K562 (cell line): ENCODE results near the gene RNF113A. TPM values are rescaled to one million over a fixed set of nuclear protein-coding genes. Genes with fewer than 3 reads are reported as not detected.

Source experiments
- ATF7 ChIP-seq: fragments of 450-650 bp; IDR thresholded peaks from 2 replicates; pipeline ENCODE4 v1.7.1; 2014; ENCODE audit warnings: mild to moderate bottlenecking, moderate library complexity
- CREM ChIP-seq: IDR thresholded peaks from 2 replicates; pipeline ENCODE4 v1.6.1; 2014; ENCODE audit warnings: antibody characterized with exemption, low read depth
- FOXP1 ChIP-seq: sonication (generic); formaldehyde crosslinking; IDR thresholded peaks from 2 replicates; pipeline ENCODE4 v1.8.0; 2022; ENCODE audit warnings: mild to moderate bottlenecking, missing genetic modification reagents
- HOXB6 ChIP-seq: fragments of 250-450 bp; sonication (Bioruptor Pico); IDR thresholded peaks from 2 replicates; pipeline ENCODE4 v1.5.1; 2022; ENCODE audit warnings: mild to moderate bottlenecking, borderline replicate concordance
- KDM5B ChIP-seq: fragments of 200-600 bp; sonication (generic); IDR thresholded peaks from 2 replicates; pipeline ENCODE4 v1.6.1; 2012; ENCODE audit warnings: low read depth, mild to moderate bottlenecking, moderate library complexity, low read length, control low read depth, inconsistent platforms; ENCODE audit not compliant: insufficient replicate concordance
- KLF16 ChIP-seq: IDR thresholded peaks from 2 replicates; pipeline ENCODE4 v1.6.1; 2016; ENCODE audit warnings: antibody characterized with exemption
- MAFF ChIP-seq: IDR thresholded peaks from 2 replicates; pipeline ENCODE4 v1.6.1; 2012; ENCODE audit warnings: low read length, improper control_type of control experiment
- MAZ ChIP-seq, 2 experiments: fragments of 450-650 bp in 1 of 2; sonication (generic) in 1 of 2; formaldehyde crosslinking; IDR thresholded peaks in 1 of 2; conservative IDR thresholded peaks in 1 of 2; 2 replicates each; pipeline versions ENCODE4 v1.4.0 to v1.5.0; 2020; ENCODE audit warnings: mild to moderate bottlenecking in 1 of 2, missing genetic modification reagents in 1 of 2
- NKRF ChIP-seq: fragments of 450-650 bp; IDR thresholded peaks from 2 replicates; pipeline ENCODE4 v1.6.1; 2016; ENCODE audit warnings: borderline replicate concordance
- PHF20 ChIP-seq: fragments of 450-650 bp; IDR thresholded peaks from 2 replicates; pipeline ENCODE4 v1.6.1; 2018; ENCODE audit not compliant: partially characterized antibody
- SIN3A ChIP-seq, 2 experiments: fragments of 150-350 bp in 1 of 2; IDR thresholded peaks; 2 replicates each; pipeline ENCODE4 v1.6.1; 2011 to 2016; ENCODE audit warnings: borderline replicate concordance in 2 of 2, low read depth in 2 of 2, low read length in 2 of 2, mild to moderate bottlenecking in 2 of 2, moderate library complexity in 2 of 2; ENCODE audit not compliant: control insufficient read depth in 1 of 2
- SIRT6 ChIP-seq: IDR thresholded peaks from one replicate; pipeline ENCODE4 v1.6.1; 2012; ENCODE audit warnings: low read depth, mild to moderate bottlenecking, control low read depth, inconsistent platforms, low read length, moderate library complexity
- SUPT5H ChIP-seq: fragments of 450-650 bp; IDR thresholded peaks from 2 replicates; pipeline ENCODE4 v1.6.1; 2016
- YY1 ChIP-seq, 3 experiments: IDR thresholded peaks; 2 replicates each; pipeline ENCODE4 v1.6.1; 2011; ENCODE audit warnings: low read length in 2 of 3, mild to moderate bottlenecking in 2 of 3, moderate library complexity in 2 of 3, borderline replicate concordance in 1 of 3, control low read depth in 1 of 3, low read depth in 1 of 3; ENCODE audit not compliant: insufficient read depth in 3 of 3, insufficient replicate concordance in 2 of 3, control insufficient read depth in 1 of 3, insufficient read length in 1 of 3; ENCODE audit errors: extremely low read depth in 1 of 3
- ZNF318 ChIP-seq, 2 experiments: fragments of 450-650 bp; IDR thresholded peaks; 2 replicates each; pipeline ENCODE4 v1.6.1; 2016; ENCODE audit warnings: mild to moderate bottlenecking in 2 of 2, borderline replicate concordance in 1 of 2, low read depth in 1 of 2, moderate library complexity in 1 of 2
- polyA plus RNA-seq, 8 experiments: library from polyadenylated mRNA; depleted of rRNA in 4 of 8; stranded (reverse) in 5 of 8; unstranded in 3 of 8; fragments of >200 nt; fragmentation: Nextera tagmentation in 2 of 8; fragmentation: Illumina TruSeq in 1 of 8; extraction: Ambion mirVana in 2 of 8; extraction: Trizol in 1 of 8; gene quantifications; 2 replicates each; pipeline versions ENCODE4 v1.2.1 to v1.2.3, GENCODE V29; 2011 to 2014; ENCODE audit warnings: inconsistent platforms in 1 of 8, missing spikeins in 1 of 8
- total RNA-seq, 7 experiments: library from RNA; depleted of rRNA in 6 of 7; stranded (reverse); fragments of >200 nt in 6 of 7; fragmentation: Illumina TruSeq in 2 of 7; extraction: Trizol in 2 of 7; gene quantifications; 2 replicates each; pipeline versions ENCODE4 v1.2.1 to v1.2.3, GENCODE V29; 2011 to 2021; ENCODE audit warnings: low replicate concordance in 1 of 7

RNF113A gene
- total and polyA plus RNA-seq, 9 of the 15 experiments (the other 6 are each of a cell fraction or from before 2014, with no cell fraction given) = 21.2 to 38.4 (median 28.1) TPM

GRCh38 chrX:119852382-119853353, 18.9 kb downstream of the RNF113A start, which contains the start of gene UPF3B (continued):
- TF ChIP-seq ZNF318 (IDR thresholded peaks at IDR 0.05; ENCODE audit: borderline replicate concordance in 1 of 2, low read depth in 1 of 2) (no peak), HOXB6 (CRISPR knock-in tag) (no peak), SUPT5H (peak; percentile 89), SIN3A (IDR thresholded peaks at IDR 0.05; ENCODE audit: borderline replicate concordance in 2 of 2, control insufficient read depth in 1 of 2, low read depth in 2 of 2, low read length in 2 of 2) (peak; percentile 38 to 74; a peak in 2 of 4 replicates), SIRT6 (no peak), YY1 (IDR thresholded peaks at IDR 0.05; ENCODE audit: borderline replicate concordance in 1 of 3, control insufficient read depth in 1 of 3, extremely low read depth in 1 of 3, insufficient read depth in 3 of 3, insufficient read length in 1 of 3, insufficient replicate concordance in 2 of 3, low read depth in 1 of 3, low read length in 2 of 3) (peak; percentile 76 to 97 (median 95)), KDM5B (peak; percentile 74), PHF20 (peak; percentile 40), NKRF (peak; percentile 52; the same call in 1 of the 2 replicates), KLF16 (no peak), FOXP1 (no peak), MAZ (CRISPR knock-in tag; conservative IDR thresholded peaks at IDR 0.05 in 1 of 2, IDR thresholded peaks at IDR 0.05 in 1 of 2) (peak in 1 of 2 experiments; percentile 47; a peak in 1 of 4 replicates), ATF7 (0 out of 2 replicates have a peak, but pooled peaks have one; percentile 62), MAFF (peak; percentile 18; the same call in 1 of the 2 replicates), CREM (peak; percentile 88)
